Measurements from ENCODE around the gene CD8A.

DNA sequence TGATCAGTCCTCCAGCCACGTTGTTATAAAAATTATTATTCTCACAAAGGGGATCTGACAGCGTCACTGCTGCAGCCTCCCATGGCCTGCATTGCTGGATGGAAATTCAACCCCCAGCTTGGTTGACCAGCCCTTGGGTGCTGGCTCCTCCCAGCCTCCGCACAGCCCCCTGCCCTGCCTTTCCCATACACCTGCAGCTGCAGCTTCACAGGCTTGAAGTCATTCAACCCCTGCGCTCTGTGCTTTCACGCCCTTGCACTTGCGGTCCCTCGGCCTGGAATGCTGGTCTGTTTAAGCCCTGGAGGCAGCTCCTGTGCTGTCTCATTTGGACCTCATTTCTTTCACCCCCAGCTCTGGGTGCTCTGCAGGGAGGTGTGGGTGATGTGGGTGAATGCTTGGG is 860 bp upstream of the CD8A start:
- TF ChIP-seq, protein P1, sequence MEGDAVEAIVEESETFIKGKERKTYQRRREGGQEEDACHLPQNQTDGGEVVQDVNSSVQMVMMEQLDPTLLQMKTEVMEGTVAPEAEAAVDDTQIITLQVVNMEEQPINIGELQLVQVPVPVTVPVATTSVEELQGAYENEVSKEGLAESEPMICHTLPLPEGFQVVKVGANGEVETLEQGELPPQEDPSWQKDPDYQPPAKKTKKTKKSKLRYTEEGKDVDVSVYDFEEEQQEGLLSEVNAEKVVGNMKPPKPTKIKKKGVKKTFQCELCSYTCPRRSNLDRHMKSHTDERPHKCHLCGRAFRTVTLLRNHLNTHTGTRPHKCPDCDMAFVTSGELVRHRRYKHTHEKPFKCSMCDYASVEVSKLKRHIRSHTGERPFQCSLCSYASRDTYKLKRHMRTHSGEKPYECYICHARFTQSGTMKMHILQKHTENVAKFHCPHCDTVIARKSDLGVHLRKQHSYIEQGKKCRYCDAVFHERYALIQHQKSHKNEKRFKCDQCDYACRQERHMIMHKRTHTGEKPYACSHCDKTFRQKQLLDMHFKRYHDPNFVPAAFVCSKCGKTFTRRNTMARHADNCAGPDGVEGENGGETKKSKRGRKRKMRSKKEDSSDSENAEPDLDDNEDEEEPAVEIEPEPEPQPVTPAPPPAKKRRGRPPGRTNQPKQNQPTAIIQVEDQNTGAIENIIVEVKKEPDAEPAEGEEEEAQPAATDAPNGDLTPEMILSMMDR (IDR thresholded peaks at IDR 0.05; ENCODE audit: low read depth, low read length, poor library complexity, severe bottlenecking): no peak
- no peak for TF ChIP-seq EZH2phosphoT487 (IDR thresholded peaks at IDR 0.05; ENCODE audit: borderline replicate concordance, low read length)
